HEK293 (cell line): Measurements from ENCODE around the gene PKD2.

Experiments
- CTCF ChIA-PET: fragments of 350-600 bp; formaldehyde crosslinking; extraction: SDS; loops from one replicate; lab custom pipeline; 2021; ENCODE audit warnings: antibody characterized with exemption; lab: Yijun Ruan, JAX
- POLR2A ChIA-PET: fragments of 300-600 bp; formaldehyde crosslinking; extraction: SDS; loops from one replicate; lab custom pipeline; 2020; ENCODE audit warnings: antibody characterized with exemption, inconsistent platforms; lab: Yijun Ruan, JAX
- H3K27ac ChIP-seq: fragments of 200-500 bp; sonication (Bioruptor generic); 2 replicates; pipeline ENCODE4 v1.5.1; 2014; ENCODE audit warnings: low read depth, low read length, control low read depth, inconsistent platforms; ENCODE audit errors: extremely low read depth
- H3K36me3 ChIP-seq, 2 experiments: fragments of 200-500 bp in 1 of 2; sonication (Bioruptor generic) in 1 of 2; 1 replicate in 1 of 2; 2 replicates in 1 of 2; pipeline ENCODE4 v1.5.1; 2014 to 2017; ENCODE audit warnings: inconsistent platforms in 2 of 2, low read length in 2 of 2; ENCODE audit not compliant: control insufficient read depth in 2 of 2, insufficient read depth in 1 of 2
- H3K4me1 ChIP-seq: fragments of 200-500 bp; sonication (Bioruptor generic); 2 replicates; pipeline ENCODE4 v1.5.1; 2014; ENCODE audit warnings: mild to moderate bottlenecking, low read length, inconsistent platforms; ENCODE audit not compliant: control insufficient read depth, insufficient read depth
- H3K4me3 ChIP-seq: 2 replicates; pipeline ENCODE4 v1.5.1; 2011; ENCODE audit warnings: low read depth, mild to moderate bottlenecking, control low read depth, low read length, moderate library complexity
- H3K9me3 ChIP-seq: fragments of 200-500 bp; sonication (Bioruptor generic); 2 replicates; pipeline ENCODE4 v1.5.1; 2014; ENCODE audit warnings: low read depth, low read length, inconsistent platforms; ENCODE audit not compliant: control insufficient read depth, insufficient read depth
- MZF1 ChIP-seq: fragments of 450-650 bp; formaldehyde crosslinking; IDR thresholded peaks from 2 replicates; pipeline ENCODE4 v1.5.1; 2017; ENCODE audit warnings: missing biosample characterization, missing genetic modification characterization, borderline replicate concordance
- OSR2 ChIP-seq: fragments of 450-650 bp; formaldehyde crosslinking; IDR thresholded peaks from 2 replicates; pipeline ENCODE4 v1.5.1; 2016; ENCODE audit warnings: missing biosample characterization, missing genetic modification characterization
- OVOL3 ChIP-seq: fragments of 450-650 bp; formaldehyde crosslinking; IDR thresholded peaks from 2 replicates; pipeline ENCODE4 v1.5.1; 2016; ENCODE audit warnings: missing biosample characterization, missing genetic modification characterization
- WT1 ChIP-seq: fragments of 450-650 bp; formaldehyde crosslinking; IDR thresholded peaks from 2 replicates; pipeline ENCODE4 v1.5.1; 2016; ENCODE audit warnings: missing biosample characterization, missing genetic modification characterization
- ZNF169 ChIP-seq: fragments of 450-650 bp; formaldehyde crosslinking; IDR thresholded peaks from 2 replicates; pipeline ENCODE4 v1.5.1; 2016; ENCODE audit warnings: missing biosample characterization, missing genetic modification characterization
- ZNF223 ChIP-seq: fragments of 450-650 bp; formaldehyde crosslinking; IDR thresholded peaks from 2 replicates; pipeline ENCODE4 v1.5.1; 2016; ENCODE audit warnings: missing biosample characterization, missing genetic modification characterization
- ZNF292 ChIP-seq: fragments of 450-650 bp; formaldehyde crosslinking; IDR thresholded peaks from 2 replicates; pipeline ENCODE4 v1.5.1; 2016; ENCODE audit warnings: low read depth, missing biosample characterization, missing genetic modification characterization, borderline replicate concordance
- ZNF302 ChIP-seq: fragments of 450-650 bp; formaldehyde crosslinking; IDR thresholded peaks from 2 replicates; pipeline ENCODE4 v1.5.1; 2016; ENCODE audit warnings: missing biosample characterization, missing genetic modification characterization, low read depth
- ZNF433 ChIP-seq: fragments of 450-650 bp; formaldehyde crosslinking; IDR thresholded peaks from 2 replicates; pipeline ENCODE4 v1.5.1; 2016; ENCODE audit warnings: missing biosample characterization, missing genetic modification characterization, low read depth
- ZNF530 ChIP-seq: fragments of 450-650 bp; formaldehyde crosslinking; IDR thresholded peaks from 2 replicates; pipeline ENCODE4 v1.5.1; 2016; ENCODE audit warnings: low read depth, missing biosample characterization, missing genetic modification characterization
- ZNF837 ChIP-seq: fragments of 450-650 bp; formaldehyde crosslinking; IDR thresholded peaks from 2 replicates; pipeline ENCODE4 v1.5.1; 2016; ENCODE audit warnings: missing biosample characterization, missing genetic modification characterization
- TF ChIP-seq, protein P1 (sequence below): fragments of 450-650 bp; formaldehyde crosslinking; IDR thresholded peaks from 2 replicates; pipeline ENCODE4 v1.5.1; 2017; ENCODE audit warnings: missing biosample characterization, missing genetic modification characterization
- TF ChIP-seq, protein P2 (sequence below): fragments of 450-650 bp; formaldehyde crosslinking; IDR thresholded peaks from 2 replicates; pipeline ENCODE4 v1.5.1; 2016; ENCODE audit warnings: missing biosample characterization, missing genetic modification characterization, borderline replicate concordance
- TF ChIP-seq, protein P3 (sequence below): fragments of 450-650 bp; formaldehyde crosslinking; IDR thresholded peaks from 2 replicates; pipeline ENCODE4 v1.5.1; 2016; ENCODE audit warnings: missing biosample characterization, missing genetic modification characterization
- TF ChIP-seq, protein P4 (sequence below): fragments of 450-650 bp; formaldehyde crosslinking; optimal IDR thresholded peaks from 2 replicates; pipeline ENCODE3; 2016; ENCODE audit warnings: missing biosample characterization, mild to moderate bottlenecking, missing genetic modification characterization

PKD2 gene

DNA sequence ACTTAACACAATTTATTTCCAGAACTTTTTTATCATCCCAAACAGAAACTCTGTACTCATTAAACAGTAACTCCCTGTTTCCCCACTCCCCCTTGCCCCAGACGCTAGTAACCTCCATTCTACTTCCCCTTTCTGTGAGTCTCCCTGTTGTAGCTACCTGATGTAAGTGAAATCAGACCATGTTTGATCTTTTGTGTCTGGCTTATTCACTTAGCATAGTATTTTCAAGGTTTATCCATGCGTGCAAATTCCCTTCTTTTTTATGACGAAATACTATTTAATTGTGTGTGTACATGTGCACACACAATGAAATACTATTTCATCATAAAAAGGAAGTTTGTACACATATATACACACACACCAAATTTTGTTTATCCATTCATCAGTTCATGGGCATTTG lies 5.2 kb downstream of the PKD2 start (continued):
- TF ChIP-seq, protein P1, sequence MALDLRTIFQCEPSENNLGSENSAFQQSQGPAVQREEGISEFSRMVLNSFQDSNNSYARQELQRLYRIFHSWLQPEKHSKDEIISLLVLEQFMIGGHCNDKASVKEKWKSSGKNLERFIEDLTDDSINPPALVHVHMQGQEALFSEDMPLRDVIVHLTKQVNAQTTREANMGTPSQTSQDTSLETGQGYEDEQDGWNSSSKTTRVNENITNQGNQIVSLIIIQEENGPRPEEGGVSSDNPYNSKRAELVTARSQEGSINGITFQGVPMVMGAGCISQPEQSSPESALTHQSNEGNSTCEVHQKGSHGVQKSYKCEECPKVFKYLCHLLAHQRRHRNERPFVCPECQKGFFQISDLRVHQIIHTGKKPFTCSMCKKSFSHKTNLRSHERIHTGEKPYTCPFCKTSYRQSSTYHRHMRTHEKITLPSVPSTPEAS (tag by site-specific recombination): peak; percentile 54
- TF ChIP-seq ZNF292 (tag by site-specific recombination): no peak

DNA sequence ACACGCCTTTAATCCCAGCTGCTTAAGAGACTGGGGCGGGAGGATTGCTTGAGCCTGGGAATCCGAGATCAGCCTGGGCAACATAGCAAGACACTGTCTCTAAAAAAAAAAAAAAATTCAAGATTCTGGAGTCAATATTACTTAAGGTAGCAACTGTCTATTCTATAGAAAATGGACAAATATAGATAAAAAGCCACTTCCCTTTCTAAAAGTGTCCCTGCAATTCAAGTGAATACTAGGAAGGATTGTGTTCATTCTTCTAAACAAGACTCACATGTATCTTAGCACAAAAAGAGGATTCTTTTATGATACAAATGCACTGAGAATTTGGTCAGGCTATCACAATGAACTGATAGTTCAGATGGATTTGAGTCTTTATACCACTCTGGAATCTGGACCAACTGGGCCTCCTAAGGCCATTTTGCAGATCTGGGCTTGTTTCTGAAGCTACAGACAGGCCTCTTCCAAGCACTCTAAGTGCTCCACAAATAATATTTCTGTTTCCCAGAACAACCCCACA lies 7.0 kb downstream of the PKD2 start:
- ChIA-PET CTCF (interaction anchor here (0.5 kb wide), 1 partner anchor 189 kb away, joined by 6 read pairs; no protein-coding TSS in a partner anchor), POLR2A (no interaction called here)
- Histone ChIP-seq H3K9me3 (no peaks in the 10 kb centered on the region), H3K27ac (no peak overlapping the region), H3K36me3 (peaks cover 0 to under 1% of the 10 kb centered on the region in 2 experiments; a peak in 2 of 3 replicates), H3K4me1 (peaks cover 2% of the 10 kb centered on the region; the same call in 1 of the 2 replicates), H3K4me3 (no peak overlapping the region)
- TF ChIP-seq WT1: no peak
- TF ChIP-seq MZF1 (tag by site-specific recombination): no peak
- no peak for TF ChIP-seq ZNF302
- TF ChIP-seq ZNF433 (tag by site-specific recombination): no peak
- TF ChIP-seq, protein P2, sequence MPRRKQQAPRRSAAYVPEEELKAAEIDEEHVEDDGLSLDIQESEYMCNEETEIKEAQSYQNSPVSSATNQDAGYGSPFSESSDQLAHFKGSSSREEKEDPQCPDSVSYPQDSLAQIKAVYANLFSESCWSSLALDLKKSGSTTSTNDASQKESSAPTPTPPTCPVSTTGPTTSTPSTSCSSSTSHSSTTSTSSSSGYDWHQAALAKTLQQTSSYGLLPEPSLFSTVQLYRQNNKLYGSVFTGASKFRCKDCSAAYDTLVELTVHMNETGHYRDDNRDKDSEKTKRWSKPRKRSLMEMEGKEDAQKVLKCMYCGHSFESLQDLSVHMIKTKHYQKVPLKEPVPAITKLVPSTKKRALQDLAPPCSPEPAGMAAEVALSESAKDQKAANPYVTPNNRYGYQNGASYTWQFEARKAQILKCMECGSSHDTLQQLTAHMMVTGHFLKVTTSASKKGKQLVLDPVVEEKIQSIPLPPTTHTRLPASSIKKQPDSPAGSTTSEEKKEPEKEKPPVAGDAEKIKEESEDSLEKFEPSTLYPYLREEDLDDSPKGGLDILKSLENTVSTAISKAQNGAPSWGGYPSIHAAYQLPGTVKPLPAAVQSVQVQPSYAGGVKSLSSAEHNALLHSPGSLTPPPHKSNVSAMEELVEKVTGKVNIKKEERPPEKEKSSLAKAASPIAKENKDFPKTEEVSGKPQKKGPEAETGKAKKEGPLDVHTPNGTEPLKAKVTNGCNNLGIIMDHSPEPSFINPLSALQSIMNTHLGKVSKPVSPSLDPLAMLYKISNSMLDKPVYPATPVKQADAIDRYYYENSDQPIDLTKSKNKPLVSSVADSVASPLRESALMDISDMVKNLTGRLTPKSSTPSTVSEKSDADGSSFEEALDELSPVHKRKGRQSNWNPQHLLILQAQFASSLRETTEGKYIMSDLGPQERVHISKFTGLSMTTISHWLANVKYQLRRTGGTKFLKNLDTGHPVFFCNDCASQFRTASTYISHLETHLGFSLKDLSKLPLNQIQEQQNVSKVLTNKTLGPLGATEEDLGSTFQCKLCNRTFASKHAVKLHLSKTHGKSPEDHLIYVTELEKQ (tag by site-specific recombination): no peak
- TF ChIP-seq OSR2 (tag by site-specific recombination): no peak
- TF ChIP-seq ZNF837 (tag by site-specific recombination): no peak
- TF ChIP-seq ZNF223 (tag by site-specific recombination): no peak
- TF ChIP-seq, protein P3, sequence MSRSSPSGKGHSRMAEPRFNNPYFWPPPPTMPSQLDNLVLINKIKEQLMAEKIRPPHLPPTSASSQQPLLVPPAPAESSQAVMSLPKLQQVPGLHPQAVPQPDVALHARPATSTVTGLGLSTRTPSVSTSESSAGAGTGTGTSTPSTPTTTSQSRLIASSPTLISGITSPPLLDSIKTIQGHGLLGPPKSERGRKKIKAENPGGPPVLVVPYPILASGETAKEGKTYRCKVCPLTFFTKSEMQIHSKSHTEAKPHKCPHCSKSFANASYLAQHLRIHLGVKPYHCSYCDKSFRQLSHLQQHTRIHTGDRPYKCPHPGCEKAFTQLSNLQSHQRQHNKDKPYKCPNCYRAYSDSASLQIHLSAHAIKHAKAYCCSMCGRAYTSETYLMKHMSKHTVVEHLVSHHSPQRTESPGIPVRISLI (tag by site-specific recombination): no peak
- no peak for TF ChIP-seq ZNF530 (tag by site-specific recombination)
- no peak for TF ChIP-seq OVOL3 (tag by site-specific recombination)

DNA sequence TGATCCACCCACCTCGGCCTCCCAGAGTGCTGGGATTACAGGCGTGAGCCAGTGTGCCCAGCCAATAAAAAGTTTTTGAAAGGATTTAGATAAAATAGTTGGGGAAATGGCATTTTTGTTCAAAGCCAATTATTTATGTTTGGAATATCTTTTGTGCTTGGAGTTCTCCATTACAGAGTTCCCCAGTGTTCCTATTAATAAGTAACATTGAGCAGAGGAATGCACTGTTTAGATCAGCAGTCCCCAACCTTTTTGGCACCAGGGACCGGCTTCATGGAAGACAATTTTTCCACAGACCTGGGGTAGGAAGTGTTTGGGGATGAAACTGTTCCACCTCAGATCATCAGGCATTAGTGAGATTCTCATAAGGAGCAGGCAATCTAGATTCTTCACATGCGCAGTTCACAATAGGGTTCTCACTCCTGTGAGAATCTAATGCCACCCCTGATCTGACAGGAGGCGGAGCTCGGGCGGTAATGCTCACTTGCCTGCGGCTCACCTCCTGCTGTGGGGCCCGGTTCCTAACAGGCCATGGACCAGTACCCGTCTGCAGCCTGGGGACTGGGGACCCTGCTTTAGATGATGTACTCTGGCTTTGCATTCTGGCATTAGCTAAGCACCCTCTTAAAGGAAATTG lies 8.3 kb downstream of the PKD2 start:
- no peak overlapping the region for H3K27ac ChIP-seq
- peaks cover 0 to 13% of the 10 kb centered on the region in 2 experiments; a peak in 2 of 3 replicates for H3K36me3 ChIP-seq
- POLR2A ChIA-PET: no interaction called here
- peaks cover 2% of the 10 kb centered on the region; the same call in 1 of the 2 replicates for H3K4me1 ChIP-seq
- H3K9me3 ChIP-seq: no peaks in the 10 kb centered on the region
- H3K4me3 ChIP-seq: no peak overlapping the region
- CTCF ChIA-PET: no interaction called here
- no peak for TF ChIP-seq ZNF169 (tag by site-specific recombination)
- no peak for TF ChIP-seq MZF1 (tag by site-specific recombination)
- TF ChIP-seq, protein P4, sequence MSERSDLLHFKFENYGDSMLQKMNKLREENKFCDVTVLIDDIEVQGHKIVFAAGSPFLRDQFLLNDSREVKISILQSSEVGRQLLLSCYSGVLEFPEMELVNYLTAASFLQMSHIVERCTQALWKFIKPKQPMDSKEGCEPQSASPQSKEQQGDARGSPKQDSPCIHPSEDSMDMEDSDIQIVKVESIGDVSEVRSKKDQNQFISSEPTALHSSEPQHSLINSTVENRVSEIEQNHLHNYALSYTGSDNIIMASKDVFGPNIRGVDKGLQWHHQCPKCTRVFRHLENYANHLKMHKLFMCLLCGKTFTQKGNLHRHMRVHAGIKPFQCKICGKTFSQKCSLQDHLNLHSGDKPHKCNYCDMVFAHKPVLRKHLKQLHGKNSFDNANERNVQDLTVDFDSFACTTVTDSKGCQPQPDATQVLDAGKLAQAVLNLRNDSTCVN: no peak
